Hepatocyte (in vitro differentiated cells): Measurements from ENCODE around the gene RAPGEF5.

Experiments
- CTCF ChIP-seq: fragments of 200-600 bp; sonication (generic); IDR thresholded peaks from 2 replicates; pipeline ENCODE4 v1.5.1; 2016; ENCODE audit warnings: antibody characterized with exemption, mild to moderate bottlenecking; ENCODE audit not compliant: poor library complexity
- EZH2 ChIP-seq: fragments of 200-600 bp; sonication (generic); IDR thresholded peaks from 2 replicates; pipeline ENCODE4 v1.6.1; 2016; ENCODE audit warnings: antibody characterized with exemption, mild to moderate bottlenecking, borderline replicate concordance
- EZH2phosphoT487 ChIP-seq: fragments of 200-600 bp; sonication (generic); IDR thresholded peaks from one replicate; pipeline ENCODE4 v1.6.1; 2018; ENCODE audit warnings: antibody characterized with exemption, mild to moderate bottlenecking, low read depth, moderate library complexity; ENCODE audit not compliant: unreplicated experiment, severe bottlenecking

GRCh38 chr7:22220941-22221340, 136.0 kb downstream of the RAPGEF5 start:
- TF ChIP-seq CTCF: no peak
- TF ChIP-seq EZH2phosphoT487: no peak
- no peak for TF ChIP-seq EZH2
